ENCODE data around the gene ZMAT3.
A peak's percentile ranks its signal among the peaks of the same experiment; 100 is the strongest.
"Not testable (repeated sequence)": the region's sequence is repeated elsewhere in the genome, so short reads cannot be mapped to it uniquely, and the experiment has no call there.

Gene ZMAT3

GRCh38 chr3:179068779-179069530, 2.7 kb downstream of the ZMAT3 start:
- DNase-seq = peak in 1 of 2 donors; percentile 9

GRCh38 chr3:179067839-179068238, 3.8 kb downstream of the ZMAT3 start:
- DNase-seq = no peak

GRCh38 chr3:179067291-179067690, 4.3 kb downstream of the ZMAT3 start:
- DNase-seq = no peak

GRCh38 chr3:179063945-179064560, 7.6 kb downstream of the ZMAT3 start:
- no peak for DNase-seq

GRCh38 chr3:179056326-179056725, 15.3 kb downstream of the ZMAT3 start:
- DNase-seq = no peak

- not testable (repeated sequence) for DNase-seq
These were observed 17.0 kb downstream of the ZMAT3 start for GRCh38 chr3:179054565-179054964.

- DNase-seq = no peak
These were observed 24.9 kb downstream of the ZMAT3 start for GRCh38 chr3:179046497-179047353.

- DNase-seq = peak; percentile 0 to 14
These were observed 25.7 kb downstream of the ZMAT3 start for GRCh38 chr3:179045719-179046402.

GRCh38 chr3:179038899-179039251, 32.7 kb downstream of the ZMAT3 start:
- not testable (repeated sequence) for DNase-seq

GRCh38 chr3:179038216-179038898, 33.3 kb downstream of the ZMAT3 start:
- DNase-seq = no peak

GRCh38 chr3:179037351-179037750, 34.3 kb downstream of the ZMAT3 start:
- DNase-seq = peak in 1 of 2 donors; percentile 12

GRCh38 chr3:179036626-179037300, 34.8 kb downstream of the ZMAT3 start:
- no peak for DNase-seq

GRCh38 chr3:179036226-179036625, 35.4 kb downstream of the ZMAT3 start:
- DNase-seq = no peak

GRCh38 chr3:179035232-179035631, 36.4 kb downstream of the ZMAT3 start:
- DNase-seq = no peak

- not testable (repeated sequence) for DNase-seq
These were observed 38.3 kb downstream of the ZMAT3 start for GRCh38 chr3:179033304-179033657.

- not testable (repeated sequence) for DNase-seq
These were observed 38.9 kb downstream of the ZMAT3 start for GRCh38 chr3:179032454-179033303.

GRCh38 chr3:179029096-179029495, 42.5 kb downstream of the ZMAT3 start:
- no peak for DNase-seq

- no peak for DNase-seq
These were observed 43.2 kb downstream of the ZMAT3 start for GRCh38 chr3:179028408-179028807.

GRCh38 chr3:179027326-179027900, 44.2 kb downstream of the ZMAT3 start:
- no peak for DNase-seq

GRCh38 chr3:179026636-179027035, 45.0 kb downstream of the ZMAT3 start:
- DNase-seq = no peak
